Esophagus squamous epithelium (tissue), 5 donors: ENCODE results near the gene GNB2. TPM values are rescaled to one million over a fixed set of nuclear protein-coding genes. Genes with fewer than 3 reads are reported as not detected.

ENCODE experiments used
- DNase-seq: peaks from one replicate; lab custom pipeline; 2025; lab: John Stamatoyannopoulos, UW
- H3K27ac ChIP-seq, 4 donors: fragments of 200-600 bp; sonication (generic); one replicate each; pipeline ENCODE4 v1.5.1; 2016 to 2019; ENCODE audit warnings: mild to moderate bottlenecking in 1 of 4
- H3K27me3 ChIP-seq, 4 donors: fragments of 200-600 bp; sonication (generic); 1 replicate in 3 of 4; 2 replicates in 1 of 4; pipeline versions ENCODE4 v1.5.1 to v1.6.0; 2017 to 2021; ENCODE audit warnings: antibody characterized with exemption in 1 of 4
- H3K36me3 ChIP-seq, 3 donors: fragments of 200-600 bp; sonication (generic); one replicate each; pipeline ENCODE4 v1.5.1; 2016 to 2019
- H3K4me1 ChIP-seq, 3 donors: fragments of 200-600 bp; sonication (generic); one replicate each; pipeline ENCODE4 v1.5.1; 2017 to 2019
- H3K4me3 ChIP-seq, 4 donors: fragments of 200-600 bp; sonication (generic); 1 replicate in 3 of 4; 2 replicates in 1 of 4; pipeline ENCODE4 v1.5.1; 2016 to 2019; ENCODE audit warnings: mild to moderate bottlenecking in 2 of 4, moderate library complexity in 1 of 4
- H3K9me3 ChIP-seq, 3 donors: fragments of 200-600 bp; sonication (generic); one replicate each; pipeline ENCODE4 v1.5.1; 2016 to 2019
- CTCF ChIP-seq, 6 experiments: fragments of 450-650 bp in 4 of 6; fragments of 200-600 bp in 2 of 6; sonication (generic) in 2 of 6; IDR thresholded peaks; one replicate each; pipeline ENCODE4 v1.5.1; 2016 to 2019; ENCODE audit warnings: antibody characterized with exemption in 6 of 6, mild to moderate bottlenecking in 4 of 6, moderate library complexity in 4 of 6
- POLR2A ChIP-seq, 4 donors: fragments of 450-650 bp; IDR thresholded peaks; one replicate each; pipeline ENCODE4 v1.6.1; 2017; ENCODE audit warnings: antibody characterized with exemption in 4 of 4, mild to moderate bottlenecking in 4 of 4, moderate library complexity in 3 of 4
- WGBS, 2 donors: methylation state at CpG; one replicate each; pipeline ENCODE4 v1.1.5; 2018; 5-methylcytosine and 5-hydroxymethylcytosine counted together
- intact Hi-C: fragments of 100-400 bp; cut with DNase I; formaldehyde crosslinking; loops from one replicate; pipeline ENCODE4 v1.15.0; 2022
- total RNA-seq, 4 donors: library from RNA; depleted of rRNA; stranded (reverse); fragments of >200 nt; gene quantifications; one replicate each; pipeline ENCODE4 v1.1.0, GENCODE V29; 2016
- donor health status: DM: yes; HTN: yes; CAD: no.

Gene GNB2
- total RNA-seq, 4 donors from 2014 or later, result 186 to 306 (median 226) TPM

DNA sequence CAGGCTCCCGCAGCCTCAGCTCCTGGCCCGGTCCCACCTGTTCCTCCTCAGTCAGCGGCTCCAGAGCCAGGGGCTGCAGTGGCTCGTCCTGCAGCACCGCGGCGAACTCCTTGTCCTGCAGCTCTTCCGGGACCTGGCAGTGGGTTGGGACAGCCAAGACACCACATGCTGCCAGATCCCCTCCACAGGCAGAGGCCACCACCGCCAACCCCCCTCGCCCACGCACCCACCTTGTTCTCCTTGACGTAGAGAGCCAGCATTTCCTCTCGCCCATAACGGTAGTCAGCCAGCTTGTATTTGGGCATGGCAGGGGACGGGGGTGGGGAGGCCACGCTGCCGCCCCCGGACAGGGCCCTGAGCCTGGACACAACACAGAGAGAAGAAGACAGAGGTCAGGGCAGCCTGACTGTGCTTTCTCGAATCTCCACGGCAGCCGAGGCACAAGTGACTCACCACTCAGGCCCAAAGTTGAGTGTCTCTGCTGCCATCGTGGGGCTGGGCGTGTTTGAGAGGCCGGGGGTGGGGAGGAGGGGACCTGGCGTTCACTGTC is 14.3 kb downstream of the GNB2 start:
- TF ChIP-seq POLR2A (IDR thresholded peaks at IDR 0.05) (no peak), CTCF (IDR thresholded peaks at IDR 0.05) (no peak)
- Histone ChIP-seq H3K27me3 (no peaks in the 10 kb centered on the region), H3K9me3 (no peaks in the 10 kb centered on the region), H3K27ac (no peak overlapping the region), H3K36me3 (peaks cover 39 to 74% (median 57%) of the 10 kb centered on the region in 3 donors), H3K4me3 (no peak overlapping the region), H3K4me1 (peaks cover 17 to 48% (median 37%) of the 10 kb centered on the region in 3 donors)
- WGBS, 2 donors, result 96% methylated on average over 10 of the region's 25 CpGs; no CpG with 5 or more reads in 1 of the 2 donors
- intact Hi-C loops, result no loop called here
- DNase-seq, result no peak

DNA sequence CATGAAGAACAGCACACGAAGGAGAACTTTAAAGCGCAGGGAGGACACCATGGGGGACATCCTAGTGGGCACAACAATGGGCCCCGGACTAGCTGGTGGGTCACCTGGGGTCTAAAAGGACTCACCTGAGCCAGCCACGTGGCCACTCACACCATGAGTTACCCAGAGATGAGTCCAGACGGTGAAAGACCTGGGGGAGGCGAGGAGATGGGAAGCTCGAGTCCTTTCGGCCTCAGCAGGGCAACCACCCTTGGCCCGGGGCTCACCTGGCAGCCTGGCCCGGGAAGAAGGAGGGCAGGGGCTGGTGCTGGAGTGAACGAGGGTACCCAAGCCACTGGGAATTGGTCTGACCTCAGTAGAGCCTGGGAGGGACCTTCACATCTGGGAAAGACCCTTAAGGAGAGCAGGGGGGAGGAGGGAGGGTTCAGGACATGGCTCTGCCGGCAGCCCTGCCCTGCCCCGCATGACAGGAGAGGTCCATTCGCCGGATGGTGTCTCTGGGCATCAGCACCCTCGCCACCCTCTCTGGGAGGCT is 14.9 kb downstream of the GNB2 start:
- Histone ChIP-seq H3K4me1 (peaks cover 21 to 54% (median 41%) of the 10 kb centered on the region in 3 donors), H3K27me3 (no peaks in the 10 kb centered on the region), H3K27ac (no peak overlapping the region), H3K36me3 (peaks cover 38 to 68% (median 52%) of the 10 kb centered on the region in 3 donors), H3K9me3 (no peaks in the 10 kb centered on the region), H3K4me3 (no peak overlapping the region)
- no peak for TF ChIP-seq CTCF (IDR thresholded peaks at IDR 0.05)
- TF ChIP-seq POLR2A (IDR thresholded peaks at IDR 0.05), result no peak
- intact Hi-C loops, result no loop called here
- 65 to 81% methylated on average over 4 to 13 of the region's 16 CpGs for WGBS, 2 donors
- no peak for DNase-seq

DNA sequence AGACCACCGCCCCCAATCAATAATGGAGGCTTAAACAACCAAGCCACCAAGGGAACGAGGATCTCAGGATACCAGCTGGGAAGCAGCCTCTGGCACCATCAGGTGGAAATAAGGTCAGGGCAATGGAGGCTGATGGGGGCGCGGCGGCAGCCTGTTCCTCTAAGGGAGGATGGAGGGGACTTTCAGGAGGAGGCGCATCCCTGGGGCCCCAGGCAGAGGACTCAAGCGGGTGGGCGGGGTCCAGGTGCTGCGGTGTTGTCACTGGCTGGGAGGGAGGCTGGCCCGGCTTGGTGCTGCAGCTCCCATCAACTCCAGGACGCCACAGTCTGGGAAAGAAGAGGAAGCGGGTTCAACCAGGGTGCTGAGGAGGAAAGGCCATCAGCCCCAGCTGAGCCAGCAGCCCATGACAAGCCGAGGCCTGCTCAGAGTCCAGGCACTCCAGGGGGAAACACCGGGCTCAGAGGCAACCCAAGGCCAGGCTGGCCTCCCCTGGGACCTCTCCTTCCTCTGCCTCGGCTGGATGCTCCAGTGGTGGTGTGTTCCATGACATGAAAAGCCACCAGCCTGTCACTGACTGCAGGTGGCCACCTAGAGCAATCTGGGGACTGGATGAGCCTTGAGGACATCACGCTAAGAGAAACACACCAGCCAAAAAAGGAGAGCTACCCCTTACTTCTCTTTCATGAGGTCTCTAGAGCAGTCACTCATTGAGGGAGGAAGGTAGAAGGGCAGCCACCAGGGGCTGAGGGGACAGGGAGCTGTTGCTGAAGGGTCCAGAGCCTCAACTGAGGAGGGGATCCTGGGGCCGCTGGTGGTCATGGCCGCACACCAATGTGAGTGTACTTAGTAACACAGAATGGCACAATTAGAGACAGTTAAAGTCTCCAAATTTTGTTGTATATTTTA is 15.9 kb downstream of the GNB2 start:
- WGBS, 2 donors, result 70 to 72% methylated on average over 10 to 18 of the region's 18 CpGs
- Histone ChIP-seq H3K4me3 (no peak overlapping the region), H3K27ac (no peak overlapping the region), H3K4me1 (peaks cover 21 to 57% (median 42%) of the 10 kb centered on the region in 3 donors), H3K27me3 (no peaks in the 10 kb centered on the region), H3K9me3 (no peaks in the 10 kb centered on the region), H3K36me3 (peaks cover 33 to 57% (median 42%) of the 10 kb centered on the region in 3 donors)
- TF ChIP-seq POLR2A (IDR thresholded peaks at IDR 0.05), result no peak
- no peak for TF ChIP-seq CTCF (IDR thresholded peaks at IDR 0.05)
- intact Hi-C loops, result loop anchor here (5.0 to 10.0 kb wide), 2 partner anchors 127 to 215 kb away; partner anchors contain the start of gene TSC22D4
- DNase-seq, result no peak

DNA sequence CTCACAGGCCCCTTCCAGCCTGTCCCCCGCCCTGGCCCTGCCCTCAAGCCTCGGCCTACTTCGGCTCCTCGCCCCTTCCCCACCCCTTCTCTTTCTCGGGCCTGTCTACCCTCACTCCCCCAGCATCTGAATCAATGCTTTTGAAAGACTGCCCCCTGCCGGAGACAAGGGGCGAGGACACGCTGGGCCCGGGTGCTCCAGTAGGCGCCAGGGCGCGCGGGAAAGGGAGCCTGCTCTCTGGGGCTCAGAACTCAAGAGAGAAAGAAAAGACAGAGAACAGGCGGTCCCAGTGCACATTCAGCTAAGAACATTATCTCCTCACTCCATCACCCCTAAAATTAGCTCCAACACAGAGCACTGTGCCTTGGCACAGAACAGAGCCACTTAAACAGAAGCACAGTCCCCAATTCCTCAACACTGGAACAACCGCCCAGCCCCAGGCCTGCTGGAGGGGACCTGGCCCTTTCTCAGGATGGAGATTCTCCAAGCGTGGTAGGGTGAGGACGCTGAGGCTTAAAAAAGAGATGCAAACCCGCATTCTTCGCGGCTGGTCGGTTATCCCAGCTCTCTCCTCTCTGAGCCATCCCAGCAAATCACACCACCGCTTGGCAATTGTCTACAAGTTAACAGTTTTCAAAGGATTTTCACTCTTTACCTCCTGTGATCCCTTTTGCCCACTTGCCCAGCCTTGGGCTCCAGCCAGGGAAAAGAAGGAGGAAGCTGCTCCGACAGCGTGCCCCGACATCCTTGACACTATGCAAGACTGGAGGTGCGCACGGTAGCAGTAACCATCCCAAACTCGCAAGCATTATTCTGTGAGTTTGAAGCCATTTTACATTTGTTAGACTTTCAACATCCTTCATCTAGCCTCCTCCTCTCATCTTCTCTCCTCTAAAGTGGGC is 18.4 kb downstream of the GNB2 start:
- 26 to 29% methylated on average over 19 to 20 of the region's 28 CpGs for WGBS, 2 donors
- peak overlapping the region in 3 of 4 donors; percentile 71 to 99 (median 99) for H3K4me3 ChIP-seq
- no peaks in the 10 kb centered on the region for H3K9me3 ChIP-seq
- peak overlapping the region in 3 of 4 donors; percentile 26 to 72 (median 46) for H3K27ac ChIP-seq
- H3K27me3 ChIP-seq, result no peaks in the 10 kb centered on the region
- peaks cover 21 to 65% (median 49%) of the 10 kb centered on the region in 3 donors for H3K4me1 ChIP-seq
- H3K36me3 ChIP-seq, result peaks cover 12 to 33% (median 17%) of the 10 kb centered on the region in 3 donors
- TF ChIP-seq CTCF (IDR thresholded peaks at IDR 0.05) (peak; percentile 83 to 94 (median 92)), POLR2A (IDR thresholded peaks at IDR 0.05) (no peak)
- DNase-seq, result no peak
- intact Hi-C loops, result loop anchor here (5.0 to 10.0 kb wide), 2 partner anchors 130 to 217 kb away; partner anchors contain the start of gene TSC22D4
